Chondrocyte (in vitro differentiated cells): ENCODE measurements around the gene TTLL11. TPM values are rescaled to one million over a fixed set of nuclear protein-coding genes. Genes with fewer than 3 reads are reported as not detected.
A peak's percentile ranks its signal among the peaks of the same experiment; 100 is the strongest.

ENCODE experiments used
- DNase-seq: peaks from one replicate; pipeline ENCODE4 v3.0.0; 2021; ENCODE audit warnings: mixed read lengths, low spot score
- H3K27ac Mint-ChIP-seq: one replicate; pipeline ENCODE4 v1.8.0; 2021; ENCODE audit warnings: mild to moderate bottlenecking, moderate library complexity, mixed read lengths; ENCODE audit not compliant: unreplicated experiment
- H3K27me3 Mint-ChIP-seq: 2 replicates; pipeline ENCODE4 v1.8.0; 2021; ENCODE audit warnings: low read depth, mixed read lengths
- H3K36me3 Mint-ChIP-seq: 2 replicates; pipeline ENCODE4 v1.8.0; 2021; ENCODE audit warnings: low read depth, mixed read lengths
- H3K4me1 Mint-ChIP-seq: 2 replicates; pipeline ENCODE4 v1.8.0; 2021; ENCODE audit warnings: low read depth, mild to moderate bottlenecking, mixed read lengths
- H3K4me3 Mint-ChIP-seq: one replicate; pipeline ENCODE4 v1.8.0; 2021; ENCODE audit warnings: mild to moderate bottlenecking, moderate library complexity, mixed read lengths; ENCODE audit not compliant: unreplicated experiment
- H3K9me3 Mint-ChIP-seq: 2 replicates; pipeline ENCODE4 v1.8.0; 2021; ENCODE audit warnings: low read depth, mixed read lengths
- CTCF ChIP-seq: fragments of 200-600 bp; sonication (generic); IDR thresholded peaks from 2 replicates; pipeline ENCODE4 v1.5.0; 2021; ENCODE audit warnings: antibody characterized with exemption, mild to moderate bottlenecking, moderate library complexity
- total RNA-seq: library from RNA; stranded (reverse); gene quantifications from 3 replicates; pipeline ENCODE4 v1.2.1, GENCODE V29; 2021

TTLL11 gene
- total RNA-seq, 1 donor from 2014 or later: 9.1 TPM

DNA sequence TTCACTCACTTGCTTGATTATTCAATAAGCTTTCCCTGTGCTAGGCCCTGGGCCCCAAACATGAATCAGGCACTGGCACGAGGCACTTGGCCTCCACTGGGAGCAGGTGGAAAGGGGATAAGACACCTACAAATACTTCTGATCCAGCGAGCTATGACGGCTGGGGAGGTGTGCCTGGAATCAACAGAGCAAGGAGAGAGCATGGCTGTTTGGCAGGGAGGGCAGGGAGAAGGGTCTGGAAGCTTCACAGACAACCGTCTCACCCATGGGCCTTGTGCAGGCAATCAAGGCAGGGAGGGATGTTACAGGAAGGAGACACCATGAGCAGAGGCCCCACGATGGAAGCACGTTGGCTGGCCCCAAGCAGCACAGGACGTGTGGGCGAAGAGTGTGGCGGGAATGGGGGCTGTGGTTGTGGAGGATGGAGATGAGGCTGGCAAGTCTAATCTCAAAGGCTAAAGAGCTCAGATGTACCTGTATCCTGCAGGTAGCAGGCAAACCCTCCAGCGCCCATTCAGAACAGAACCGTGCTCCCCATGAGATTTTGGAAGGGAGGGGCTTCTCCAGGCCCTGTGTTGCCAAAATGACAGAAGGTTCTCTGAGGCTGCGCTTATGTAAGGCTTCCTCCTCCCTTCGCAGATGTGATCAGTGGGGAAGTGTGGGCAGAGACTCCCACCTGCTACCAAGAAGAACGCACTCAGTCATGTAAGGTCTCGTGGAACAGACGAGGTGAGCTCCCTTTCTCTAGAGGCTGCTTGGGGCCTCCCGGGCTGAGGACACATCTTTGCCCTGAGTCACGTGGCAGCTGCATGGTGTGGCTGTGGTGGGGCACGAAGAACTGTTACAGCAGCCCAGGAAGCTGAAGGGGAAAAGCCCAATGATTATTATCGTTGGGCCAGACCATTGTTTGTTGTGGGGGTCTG lies 252.0 kb downstream of the TTLL11 start:
- DNase-seq: peak; percentile 63
- Mint-ChIP-seq H3K4me3 (no peak overlapping the region), H3K27me3 (no peaks in the 10 kb centered on the region), H3K36me3 (peaks cover 11% of the 10 kb centered on the region), H3K4me1 (peaks cover 18% of the 10 kb centered on the region), H3K9me3 (peaks cover 12% of the 10 kb centered on the region), H3K27ac (no peak overlapping the region)
- no peak for TF ChIP-seq CTCF

GRCh38 chr9:121839726-121840500 lies 253.2 kb downstream of the TTLL11 start:
- H3K27ac Mint-ChIP-seq: no peak overlapping the region

DNA sequence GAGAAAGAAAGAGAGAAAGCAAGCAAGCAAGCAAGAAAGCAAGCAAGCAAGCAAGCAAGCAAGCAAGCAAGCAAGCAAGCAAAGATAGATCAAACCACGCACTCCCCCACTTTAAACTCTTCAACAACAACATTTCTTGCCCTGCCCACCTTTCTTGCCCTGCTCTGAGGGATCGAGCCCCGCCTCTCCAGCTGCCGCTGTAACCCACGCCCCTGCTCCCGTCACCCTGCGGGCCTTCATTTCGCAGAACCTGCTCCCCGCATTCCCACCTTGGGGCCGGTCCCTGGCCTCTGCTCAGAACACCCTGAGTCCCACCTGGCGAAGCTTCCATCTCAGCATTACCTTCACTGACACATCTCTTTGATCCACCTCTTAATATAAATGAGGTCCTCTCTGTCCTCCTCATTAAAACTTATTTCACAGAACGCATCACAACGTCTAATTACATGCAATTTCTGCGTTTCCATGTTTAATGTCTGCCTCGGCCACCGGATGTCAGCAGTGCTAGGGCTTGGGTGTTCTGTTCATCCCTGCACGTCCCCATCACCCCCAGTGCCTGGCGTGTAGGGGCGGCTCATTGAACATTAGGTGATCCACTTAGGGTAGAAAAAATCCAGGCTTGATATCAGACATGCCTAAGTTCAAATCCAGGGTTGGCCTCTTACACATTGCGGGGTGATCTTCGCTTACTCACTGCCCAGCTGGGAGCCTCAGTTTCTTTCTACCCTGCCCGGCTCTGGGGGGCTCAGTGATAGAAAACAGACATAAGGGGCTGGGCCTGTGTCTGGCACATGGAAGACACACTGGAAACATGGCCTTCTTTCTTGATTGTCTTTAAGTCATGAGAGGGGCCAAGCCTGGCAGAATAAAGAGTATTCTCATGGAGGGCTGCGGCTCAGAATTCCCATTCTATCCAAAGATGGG lies 254.1 kb downstream of the TTLL11 start:
- no peak overlapping the region for H3K27ac Mint-ChIP-seq
- H3K4me3 Mint-ChIP-seq: no peak overlapping the region
- peak; percentile 26 for TF ChIP-seq CTCF
- peak; percentile 74 for DNase-seq
- peaks cover 2% of the 10 kb centered on the region for H3K36me3 Mint-ChIP-seq
- no peaks in the 10 kb centered on the region for H3K9me3 Mint-ChIP-seq
- H3K27me3 Mint-ChIP-seq: no peaks in the 10 kb centered on the region
- H3K4me1 Mint-ChIP-seq: peaks cover 15% of the 10 kb centered on the region

More at GRCh38 chr9:121839726-121840500, 253.2 kb downstream of the TTLL11 start:
- peak; percentile 30 for DNase-seq
- Mint-ChIP-seq H3K4me1 (peaks cover 18% of the 10 kb centered on the region), H3K27me3 (no peaks in the 10 kb centered on the region), H3K36me3 (peaks cover 8% of the 10 kb centered on the region), H3K9me3 (peaks cover 8% of the 10 kb centered on the region), H3K4me3 (no peak overlapping the region)
- TF ChIP-seq CTCF: no peak

- Mint-ChIP-seq H3K9me3 (no peaks in the 10 kb centered on the region), H3K27me3 (no peaks in the 10 kb centered on the region), H3K4me3 (no peak overlapping the region), H3K27ac (no peak overlapping the region), H3K4me1 (peaks cover 1% of the 10 kb centered on the region), H3K36me3 (peaks cover 2% of the 10 kb centered on the region)
- no peak for TF ChIP-seq CTCF
- DNase-seq: peak; percentile 53
Measured at GRCh38 chr9:121837113-121837961, 255.8 kb downstream of the TTLL11 start.
